ENCODE results near the gene PHF21A. TPM values are rescaled to one million over a fixed set of nuclear protein-coding genes. Genes with fewer than 3 reads are reported as not detected.

Gene PHF21A
- total RNA-seq, 1 experiment from 2014 or later: 51.7 TPM

GRCh38 chr11:45933131-45933831, 188.0 kb downstream of the PHF21A start:
- DNase-seq: peak; percentile 83
- peak overlapping the region; percentile 75 for H3K4me2 ChIP-seq (ENCODE audit: low read depth, low read length, poor library complexity, severe bottlenecking)
- H3K9ac ChIP-seq (ENCODE audit: low read length): peak overlapping the region; percentile 60
- no peak overlapping the region for H2AFZ ChIP-seq (ENCODE audit: low read length)
- H3K4me1 ChIP-seq (ENCODE audit: low read length): peaks cover 87% of the 10 kb centered on the region
- no peaks in the 10 kb centered on the region for H3K79me2 ChIP-seq (ENCODE audit: low read length)
- peak overlapping the region; percentile 46 for H3K4me3 ChIP-seq (ENCODE audit: low read length)
- no peaks in the 10 kb centered on the region for H3K9me3 ChIP-seq (ENCODE audit: low read length)
- peak overlapping the region; percentile 92 for H3K27ac ChIP-seq (ENCODE audit: low read length)
- H4K20me1 ChIP-seq (ENCODE audit: insufficient read depth, low read depth, low read length): peaks cover 8% of the 10 kb centered on the region
- H3K27me3 ChIP-seq (ENCODE audit: low read length): no peaks in the 10 kb centered on the region
- H3K36me3 ChIP-seq (ENCODE audit: insufficient read depth, low read length): peaks cover 20% of the 10 kb centered on the region
- H3K9me2 ChIP-seq (replicated peaks; ENCODE audit: insufficient read depth, low read length): no peaks in the 10 kb centered on the region

- H3K9me3 ChIP-seq (ENCODE audit: low read length): no peaks in the 10 kb centered on the region
- peaks cover 16% of the 10 kb centered on the region for H3K36me3 ChIP-seq (ENCODE audit: insufficient read depth, low read length)
- no peak for DNase-seq
- H3K27me3 ChIP-seq (ENCODE audit: low read length): no peaks in the 10 kb centered on the region
- peaks cover 82% of the 10 kb centered on the region for H3K4me1 ChIP-seq (ENCODE audit: low read length)
- H3K9ac ChIP-seq (ENCODE audit: low read length): peak overlapping the region; percentile 60
- H3K79me2 ChIP-seq (ENCODE audit: low read length): no peaks in the 10 kb centered on the region
- no peak overlapping the region for H2AFZ ChIP-seq (ENCODE audit: low read length)
- H3K4me3 ChIP-seq (ENCODE audit: low read length): peak overlapping the region; percentile 23; the same call in 1 of the 2 replicates
- peak overlapping the region; percentile 92 for H3K27ac ChIP-seq (ENCODE audit: low read length)
- peaks cover 8% of the 10 kb centered on the region for H4K20me1 ChIP-seq (ENCODE audit: insufficient read depth, low read depth, low read length)
- no peaks in the 10 kb centered on the region for H3K9me2 ChIP-seq (replicated peaks; ENCODE audit: insufficient read depth, low read length)
- H3K4me2 ChIP-seq (ENCODE audit: low read depth, low read length, poor library complexity, severe bottlenecking): peak overlapping the region; percentile 75
These were observed 189.0 kb downstream of the PHF21A start for GRCh38 chr11:45932217-45932616.

GRCh38 chr11:45931739-45932138, 189.5 kb downstream of the PHF21A start:
- Histone ChIP-seq H3K27me3 (ENCODE audit: low read length) (no peaks in the 10 kb centered on the region), H3K36me3 (ENCODE audit: insufficient read depth, low read length) (peaks cover 15% of the 10 kb centered on the region), H3K9me2 (replicated peaks; ENCODE audit: insufficient read depth, low read length) (no peaks in the 10 kb centered on the region), H3K9ac (ENCODE audit: low read length) (peak overlapping the region; percentile 60), H3K27ac (ENCODE audit: low read length) (peak overlapping the region; percentile 92), H3K9me3 (ENCODE audit: low read length) (no peaks in the 10 kb centered on the region), H3K4me1 (ENCODE audit: low read length) (peaks cover 81% of the 10 kb centered on the region), H3K79me2 (ENCODE audit: low read length) (no peaks in the 10 kb centered on the region), H3K4me2 (ENCODE audit: low read depth, low read length, poor library complexity, severe bottlenecking) (peak overlapping the region; percentile 75), H3K4me3 (ENCODE audit: low read length) (peak overlapping the region; percentile 23; the same call in 1 of the 2 replicates), H2AFZ (ENCODE audit: low read length) (no peak overlapping the region), H4K20me1 (ENCODE audit: insufficient read depth, low read depth, low read length) (peaks cover 8% of the 10 kb centered on the region)
- no peak for DNase-seq

- peaks cover 74% of the 10 kb centered on the region for H3K4me1 ChIP-seq (ENCODE audit: low read length)
- peak overlapping the region; percentile 92 for H3K27ac ChIP-seq (ENCODE audit: low read length)
- no peaks in the 10 kb centered on the region for H3K9me3 ChIP-seq (ENCODE audit: low read length)
- H3K79me2 ChIP-seq (ENCODE audit: low read length): no peaks in the 10 kb centered on the region
- peaks cover 10% of the 10 kb centered on the region for H3K36me3 ChIP-seq (ENCODE audit: insufficient read depth, low read length)
- H4K20me1 ChIP-seq (ENCODE audit: insufficient read depth, low read depth, low read length): peaks cover 8% of the 10 kb centered on the region
- peak overlapping the region; percentile 60 for H3K9ac ChIP-seq (ENCODE audit: low read length)
- peak overlapping the region; percentile 75 for H3K4me2 ChIP-seq (ENCODE audit: low read depth, low read length, poor library complexity, severe bottlenecking)
- H3K9me2 ChIP-seq (replicated peaks; ENCODE audit: insufficient read depth, low read length): no peaks in the 10 kb centered on the region
- no peak overlapping the region for H2AFZ ChIP-seq (ENCODE audit: low read length)
- peak overlapping the region; percentile 39; the same call in 1 of the 2 replicates for H3K4me3 ChIP-seq (ENCODE audit: low read length)
- DNase-seq: peak; percentile 58
- H3K27me3 ChIP-seq (ENCODE audit: low read length): no peaks in the 10 kb centered on the region
These were observed 190.2 kb downstream of the PHF21A start for GRCh38 chr11:45930951-45931570.

- peak overlapping the region; percentile 58 for H3K4me3 ChIP-seq (ENCODE audit: low read length)
- H3K9ac ChIP-seq (ENCODE audit: low read length): peak overlapping the region; percentile 60
- H2AFZ ChIP-seq (ENCODE audit: low read length): no peak overlapping the region
- no peaks in the 10 kb centered on the region for H3K27me3 ChIP-seq (ENCODE audit: low read length)
- no peaks in the 10 kb centered on the region for H3K79me2 ChIP-seq (ENCODE audit: low read length)
- H3K36me3 ChIP-seq (ENCODE audit: insufficient read depth, low read length): peaks cover 7% of the 10 kb centered on the region
- no peaks in the 10 kb centered on the region for H3K9me3 ChIP-seq (ENCODE audit: low read length)
- H4K20me1 ChIP-seq (ENCODE audit: insufficient read depth, low read depth, low read length): peaks cover 8% of the 10 kb centered on the region
- peak overlapping the region; percentile 92 for H3K27ac ChIP-seq (ENCODE audit: low read length)
- no peaks in the 10 kb centered on the region for H3K9me2 ChIP-seq (replicated peaks; ENCODE audit: insufficient read depth, low read length)
- peak overlapping the region; percentile 75 for H3K4me2 ChIP-seq (ENCODE audit: low read depth, low read length, poor library complexity, severe bottlenecking)
- H3K4me1 ChIP-seq (ENCODE audit: low read length): peaks cover 66% of the 10 kb centered on the region
- peak; percentile 97 for DNase-seq
These were observed 191.0 kb downstream of the PHF21A start for GRCh38 chr11:45930031-45930794.

- Histone ChIP-seq H3K27me3 (ENCODE audit: low read length) (no peaks in the 10 kb centered on the region), H3K9me3 (ENCODE audit: low read length) (no peaks in the 10 kb centered on the region), H4K20me1 (ENCODE audit: insufficient read depth, low read depth, low read length) (peaks cover 8% of the 10 kb centered on the region), H3K27ac (ENCODE audit: low read length) (peak overlapping the region; percentile 92), H3K36me3 (ENCODE audit: insufficient read depth, low read length) (0 out of 2 replicates have a peak, but pooled peaks cover under 1% of the 10 kb centered on the region), H3K4me1 (ENCODE audit: low read length) (peaks cover 59% of the 10 kb centered on the region), H3K4me2 (ENCODE audit: low read depth, low read length, poor library complexity, severe bottlenecking) (peak overlapping the region; percentile 75), H3K9me2 (replicated peaks; ENCODE audit: insufficient read depth, low read length) (no peaks in the 10 kb centered on the region), H3K79me2 (ENCODE audit: low read length) (no peaks in the 10 kb centered on the region), H3K4me3 (ENCODE audit: low read length) (peak overlapping the region; percentile 58), H2AFZ (ENCODE audit: low read length) (no peak overlapping the region), H3K9ac (ENCODE audit: low read length) (peak overlapping the region; percentile 56)
- no peak for DNase-seq
These were observed 191.7 kb downstream of the PHF21A start for GRCh38 chr11:45929486-45930030.

GRCh38 chr11:45928535-45929215, 192.6 kb downstream of the PHF21A start:
- Histone ChIP-seq H3K9me3 (ENCODE audit: low read length) (no peaks in the 10 kb centered on the region), H3K27ac (ENCODE audit: low read length) (no peak overlapping the region), H4K20me1 (ENCODE audit: insufficient read depth, low read depth, low read length) (peaks cover 8% of the 10 kb centered on the region), H3K79me2 (ENCODE audit: low read length) (no peaks in the 10 kb centered on the region), H2AFZ (ENCODE audit: low read length) (no peak overlapping the region), H3K4me2 (ENCODE audit: low read depth, low read length, poor library complexity, severe bottlenecking) (peak overlapping the region; percentile 75), H3K9ac (ENCODE audit: low read length) (no peak overlapping the region), H3K4me3 (ENCODE audit: low read length) (no peak overlapping the region), H3K9me2 (replicated peaks; ENCODE audit: insufficient read depth, low read length) (no peaks in the 10 kb centered on the region), H3K27me3 (ENCODE audit: low read length) (no peaks in the 10 kb centered on the region), H3K4me1 (ENCODE audit: low read length) (peaks cover 50% of the 10 kb centered on the region), H3K36me3 (ENCODE audit: insufficient read depth, low read length) (no peaks in the 10 kb centered on the region)
- no peak for DNase-seq

Measured in Karpas-422 (cell line).